Measurements from ENCODE around the gene LYRM4. TPM values are rescaled to one million over a fixed set of nuclear protein-coding genes. Genes with fewer than 3 reads are reported as not detected.

LYRM4 gene
- total and polyA plus RNA-seq, 2 experiments from 2014 or later = 51.0 to 62.0 TPM

GRCh38 chr6:5163247-5163646 is 97.5 kb downstream of the LYRM4 start (continued):
- no peak for TF ChIP-seq ZNF462 (CRISPR knock-in tag; IDR thresholded peaks at IDR 0.05)

GRCh38 chr6:5162355-5162754 is 98.4 kb downstream of the LYRM4 start:
- no peaks in the 10 kb centered on the region for H3K36me3 ChIP-seq (ENCODE audit: insufficient read depth)
- Mint-ChIP-seq H3K4me3 (no peak overlapping the region), H3K27me3 (ENCODE audit: insufficient read depth, low read depth, poor library complexity) (peaks cover 3% of the 10 kb centered on the region), H3K36me3 (ENCODE audit: low read depth) (no peaks in the 10 kb centered on the region), H3K27ac (no peak overlapping the region), H3K9me3 (no peaks in the 10 kb centered on the region), H3K4me1 (peaks cover 14% of the 10 kb centered on the region)
- no peaks in the 10 kb centered on the region for H3K27me3 ChIP-seq (ENCODE audit: insufficient read depth)
- no peaks in the 10 kb centered on the region for H3F3A ChIP-seq (replicated peaks; ENCODE audit: low read depth)
- peaks cover 7% of the 10 kb centered on the region for H4K20me1 ChIP-seq (replicated peaks; ENCODE audit: insufficient read depth)
- no peaks in the 10 kb centered on the region; the same call in 1 of the 2 replicates for H3K79me2 ChIP-seq (replicated peaks; ENCODE audit: insufficient read depth)
- no peaks in the 10 kb centered on the region for H3K9me2 ChIP-seq (ENCODE audit: insufficient read depth)
- H3K4me2 ChIP-seq = no peak overlapping the region
- no peak overlapping the region for H2AFZ ChIP-seq
- no peak for DNase-seq (ENCODE audit: low spot score)
- H3K4me3 ChIP-seq = no peak overlapping the region
- no peak overlapping the region for H3K27ac ChIP-seq (ENCODE audit: low read depth)
- H3K4me1 ChIP-seq (ENCODE audit: insufficient read depth) = no peaks in the 10 kb centered on the region
- no peak for ATAC-seq
- TF ChIP-seq ZNF114 (CRISPR knock-in tag; IDR thresholded peaks at IDR 0.05) = no peak
- TF ChIP-seq CREB1 (CRISPR knock-in tag; IDR thresholded peaks at IDR 0.05; ENCODE audit: low read depth) = no peak
- no peak for TF ChIP-seq POLR2AphosphoS5 (IDR thresholded peaks at IDR 0.05; ENCODE audit: low read depth)
- TF ChIP-seq JUNB (IDR thresholded peaks at IDR 0.05; ENCODE audit: unreplicated experiment) = no peak
- no peak for TF ChIP-seq EZH2phosphoT487 (IDR thresholded peaks at IDR 0.05; ENCODE audit: unreplicated experiment)
- no peak for TF ChIP-seq ETS1 (IDR thresholded peaks at IDR 0.05)
- no peak for TF ChIP-seq ZNF331 (CRISPR knock-in tag; IDR thresholded peaks at IDR 0.05; ENCODE audit: low read depth)
- no peak for TF ChIP-seq REST (IDR thresholded peaks at IDR 0.05; ENCODE audit: unreplicated experiment)
